Measurements from ENCODE around the gene NUDT5.

- TF ChIP-seq CTCF (IDR thresholded peaks at IDR 0.05) (no peak), POLR2AphosphoS5 (IDR thresholded peaks at IDR 0.05) (no peak)
Observed at GRCh38 chr10:12214093-12214492, 18.4 kb upstream of the NUDT5 start.
